Fibroblast of mammary gland (primary cell): Measurements from ENCODE around the gene PCNX3.
"Not testable (repeated sequence)": the region's sequence is repeated elsewhere in the genome, so short reads cannot be mapped to it uniquely, and the experiment has no call there.

Experiments
- DNase-seq: peaks from one replicate; pipeline ENCODE4 v3.0.0-alpha.2; 2010; ENCODE audit warnings: low read depth
- H3K4me3 ChIP-seq: 2 replicates; pipeline ENCODE4 v1.5.1; 2011; ENCODE audit warnings: low read depth, mild to moderate bottlenecking, low read length, moderate library complexity; ENCODE audit not compliant: control insufficient read depth
- TF ChIP-seq, protein P1 (sequence below): conservative IDR thresholded peaks from 2 replicates; pipeline ENCODE4 v1.5.1; 2011; ENCODE audit warnings: low read depth, low read length, inconsistent platforms; ENCODE audit not compliant: control insufficient read depth, insufficient read depth

PCNX3 gene

DNA sequence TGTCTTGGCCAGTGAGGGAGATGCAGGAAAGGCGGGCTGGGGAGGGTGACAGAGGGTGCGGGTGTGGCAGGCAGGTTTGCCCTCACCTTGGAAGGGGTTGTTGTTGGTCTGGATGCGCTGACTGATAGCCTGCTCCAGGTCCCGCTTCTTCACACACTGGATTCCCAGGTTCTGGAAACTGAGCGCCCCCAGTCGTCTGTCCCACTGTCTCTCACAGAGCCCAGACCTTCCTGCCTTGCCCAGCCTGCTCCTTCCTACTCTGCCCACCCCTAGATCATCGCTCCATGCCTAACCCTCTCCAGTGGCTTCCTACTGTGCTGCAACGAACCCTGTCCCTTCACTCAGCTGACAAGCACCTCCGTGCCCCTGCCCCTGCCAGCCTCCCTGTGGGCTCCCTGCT is 44.5 kb downstream of the PCNX3 start:
- DNase-seq, result no peak
- TF ChIP-seq, protein P1, sequence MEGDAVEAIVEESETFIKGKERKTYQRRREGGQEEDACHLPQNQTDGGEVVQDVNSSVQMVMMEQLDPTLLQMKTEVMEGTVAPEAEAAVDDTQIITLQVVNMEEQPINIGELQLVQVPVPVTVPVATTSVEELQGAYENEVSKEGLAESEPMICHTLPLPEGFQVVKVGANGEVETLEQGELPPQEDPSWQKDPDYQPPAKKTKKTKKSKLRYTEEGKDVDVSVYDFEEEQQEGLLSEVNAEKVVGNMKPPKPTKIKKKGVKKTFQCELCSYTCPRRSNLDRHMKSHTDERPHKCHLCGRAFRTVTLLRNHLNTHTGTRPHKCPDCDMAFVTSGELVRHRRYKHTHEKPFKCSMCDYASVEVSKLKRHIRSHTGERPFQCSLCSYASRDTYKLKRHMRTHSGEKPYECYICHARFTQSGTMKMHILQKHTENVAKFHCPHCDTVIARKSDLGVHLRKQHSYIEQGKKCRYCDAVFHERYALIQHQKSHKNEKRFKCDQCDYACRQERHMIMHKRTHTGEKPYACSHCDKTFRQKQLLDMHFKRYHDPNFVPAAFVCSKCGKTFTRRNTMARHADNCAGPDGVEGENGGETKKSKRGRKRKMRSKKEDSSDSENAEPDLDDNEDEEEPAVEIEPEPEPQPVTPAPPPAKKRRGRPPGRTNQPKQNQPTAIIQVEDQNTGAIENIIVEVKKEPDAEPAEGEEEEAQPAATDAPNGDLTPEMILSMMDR, result no peak
- no peak overlapping the region for H3K4me3 ChIP-seq

DNA sequence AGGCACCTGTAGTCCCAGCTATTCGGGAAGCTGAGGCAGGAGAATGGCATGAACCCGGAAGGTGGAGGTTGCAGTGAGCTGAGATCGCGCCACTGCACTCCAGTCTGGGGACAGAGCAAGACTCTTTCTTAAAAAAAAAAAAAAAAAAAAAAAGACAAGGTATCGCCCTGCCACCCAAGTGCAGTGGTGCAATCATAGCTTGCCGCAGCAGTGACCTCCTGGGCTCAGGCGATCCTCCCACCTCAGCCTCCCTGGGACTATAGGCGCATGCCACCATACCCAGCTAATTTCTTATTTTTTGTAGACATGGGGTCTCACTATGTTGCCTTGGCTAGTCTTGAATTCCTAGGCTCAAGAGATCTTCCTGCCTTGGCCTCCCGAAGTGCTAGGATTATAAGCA is 45.3 kb downstream of the PCNX3 start:
- not testable (repeated sequence) for H3K4me3 ChIP-seq, DNase-seq

DNA sequence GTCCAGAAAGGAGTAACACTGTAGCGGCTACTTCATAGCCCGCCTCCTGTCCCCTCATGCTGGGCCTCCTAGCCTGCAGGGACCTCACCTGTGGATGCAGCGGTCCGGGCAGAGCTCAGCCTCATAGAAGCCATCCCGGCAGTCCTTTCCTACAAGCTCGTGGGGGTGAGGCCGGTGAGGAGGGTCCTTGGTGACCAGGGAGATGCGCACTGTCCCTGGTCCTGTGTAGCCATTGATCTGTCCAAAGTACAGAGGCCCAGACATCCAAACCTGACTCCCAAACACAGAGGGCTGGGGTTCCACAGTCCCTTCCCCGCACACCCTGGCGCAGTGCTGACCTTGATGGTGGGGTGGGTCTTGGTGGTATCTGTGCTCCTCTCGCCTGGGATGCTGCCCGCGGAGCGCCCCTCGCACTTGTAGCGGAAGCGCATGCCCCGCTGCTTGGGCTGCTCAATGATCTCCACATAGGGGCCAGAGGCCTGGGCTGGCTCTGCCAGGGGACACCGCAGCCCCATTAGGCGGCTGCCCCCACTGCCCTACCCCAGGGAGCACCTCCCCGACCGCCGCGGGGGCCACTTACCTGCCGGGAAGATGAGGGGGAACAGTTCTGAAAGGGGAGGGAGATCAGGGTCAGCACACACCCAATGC is 46.1 kb downstream of the PCNX3 start:
- DNase-seq, result no peak
- peak overlapping the region; percentile 94 for H3K4me3 ChIP-seq
- TF ChIP-seq, protein P1, result no peak

DNA sequence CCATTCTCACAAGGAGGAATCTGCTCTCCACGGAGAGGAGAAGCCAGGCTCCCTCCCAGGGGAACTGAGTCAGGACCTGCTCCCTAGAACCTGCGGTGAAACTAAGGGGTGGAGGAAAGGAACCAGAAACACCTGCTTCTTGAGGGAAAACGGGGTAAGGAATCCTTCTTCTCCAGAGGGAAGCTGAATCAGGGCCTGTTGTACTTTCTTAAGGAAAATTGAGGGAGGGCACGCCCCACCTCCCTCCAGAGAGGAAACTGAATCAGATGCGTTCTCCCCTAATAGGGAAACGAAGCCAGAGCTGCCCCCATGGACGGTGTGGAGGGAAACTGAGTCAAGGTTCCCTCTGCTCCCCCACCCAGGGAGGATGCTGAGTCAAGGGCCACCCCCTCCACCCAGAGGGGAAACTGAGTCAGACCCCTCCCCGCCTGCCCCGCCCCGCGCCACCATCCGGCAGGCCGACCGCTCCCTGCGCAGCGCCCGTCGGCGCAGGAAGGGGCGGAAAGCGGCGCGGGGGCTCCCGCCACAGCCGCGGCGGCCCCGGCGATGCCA is 46.7 kb downstream of the PCNX3 start:
- peak; percentile 56 for DNase-seq
- H3K4me3 ChIP-seq, result peak overlapping the region; percentile 94
- TF ChIP-seq, protein P1, result no peak

DNA sequence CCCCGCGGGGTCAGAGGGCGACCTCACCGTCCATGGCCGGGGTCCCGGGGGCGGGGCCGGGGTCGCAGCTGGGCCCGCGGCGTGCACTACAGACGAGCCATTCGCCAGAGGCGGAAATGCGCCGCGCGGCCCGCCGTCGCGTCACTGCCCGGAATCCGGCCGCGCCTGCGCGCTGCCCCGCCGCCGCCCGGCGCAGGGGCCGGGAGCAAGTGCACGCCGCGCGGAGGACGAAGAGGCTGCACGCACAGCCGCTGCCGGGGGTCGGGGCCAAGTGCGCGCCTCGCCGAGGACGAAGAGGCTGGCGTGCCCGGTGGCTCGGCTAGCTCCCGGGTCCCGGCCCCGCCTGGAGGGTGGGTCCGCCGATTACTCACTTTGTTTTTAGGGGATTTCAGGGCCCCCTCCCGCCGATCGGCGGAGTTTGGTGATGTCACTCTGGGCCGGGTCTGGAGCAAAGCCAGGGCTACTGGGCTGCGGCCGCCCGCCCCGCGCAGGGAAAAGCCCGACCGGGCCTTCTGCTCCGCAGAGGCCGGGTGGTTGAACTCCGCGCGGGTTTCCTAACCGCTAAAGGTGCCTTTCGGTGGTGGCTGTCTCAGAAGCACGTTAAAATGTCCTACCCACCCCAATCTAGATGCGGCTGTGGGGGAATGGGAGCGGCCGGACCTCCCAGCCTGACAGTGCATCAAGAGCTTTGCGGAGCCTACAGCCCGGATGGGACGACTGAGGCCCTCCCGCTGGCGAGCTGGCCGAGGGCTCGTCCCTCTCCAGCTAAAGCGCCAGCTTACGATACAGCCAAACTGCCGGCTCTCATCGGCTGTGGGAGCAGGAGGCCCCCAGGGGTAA is 47.4 kb downstream of the PCNX3 start, which contains the start of gene RELA:
TSS of gene RELA (minus strand) at position 118 of the 840 bp plus-strand sequence. CDS start at position 34, 84 bp downstream.
- peak within 1 kb of the TSS; percentile 94 for H3K4me3 ChIP-seq
- peak; percentile 89 for DNase-seq
- TF ChIP-seq, protein P1, result no peak

DNA sequence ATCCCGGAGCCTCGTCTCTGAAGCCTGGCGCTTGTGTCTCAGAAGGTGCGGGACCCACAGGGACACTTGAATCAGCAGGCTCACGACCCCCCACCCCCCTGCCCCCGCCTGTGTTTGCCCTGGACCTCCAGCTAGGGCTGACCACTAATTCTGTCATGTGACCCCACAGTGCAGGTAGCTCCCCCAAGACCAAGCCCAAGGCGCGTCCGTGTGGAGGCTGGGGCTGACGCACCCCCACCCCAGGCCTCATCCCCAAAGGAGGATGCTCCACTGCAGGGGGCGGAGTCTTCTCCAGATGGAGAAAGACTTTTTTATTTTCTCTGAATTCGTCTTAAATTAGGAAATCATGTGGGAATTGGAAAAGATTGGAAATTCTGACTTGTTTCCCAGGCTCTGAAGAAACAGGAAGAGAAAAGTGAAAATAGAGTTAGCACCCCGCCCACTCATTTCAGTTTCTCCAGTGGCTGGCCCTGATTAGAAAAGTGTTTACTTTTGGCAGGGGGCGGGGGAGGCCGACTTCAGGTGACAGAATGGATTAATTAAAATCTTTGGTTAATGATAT is 48.1 kb downstream of the PCNX3 start:
- peak overlapping the region; percentile 59 for H3K4me3 ChIP-seq
- peak; percentile 78 for DNase-seq

More for the DNA sequence above, 48.1 kb downstream of the PCNX3 start:
- TF ChIP-seq, protein P1, result no peak
